HCT116 (cell line): ENCODE data around the gene UGT1A6.

Source experiments
- EZH2 ChIP-seq: fragments of 200-600 bp; sonication (generic); IDR thresholded peaks from 2 replicates; pipeline ENCODE4 v1.6.1; 2017; ENCODE audit warnings: antibody characterized with exemption, mixed run types
- EZH2phosphoT487 ChIP-seq: fragments of 200-600 bp; IDR thresholded peaks from 2 replicates; pipeline ENCODE4 v1.6.1; 2018; ENCODE audit warnings: antibody characterized with exemption, borderline replicate concordance
- FOSL1 ChIP-seq: IDR thresholded peaks from 2 replicates; pipeline ENCODE4 v1.6.1; 2012; ENCODE audit warnings: low read depth
- POLR2A ChIP-seq: IDR thresholded peaks from 2 replicates; pipeline ENCODE4 v1.7.0; 2011; ENCODE audit warnings: borderline replicate concordance; ENCODE audit not compliant: insufficient read depth, insufficient read length; ENCODE audit errors: extremely low read depth
- RAD21 ChIP-seq: IDR thresholded peaks from 2 replicates; pipeline ENCODE4 v1.6.1; 2012; ENCODE audit warnings: low read depth, mild to moderate bottlenecking
- SP1 ChIP-seq: IDR thresholded peaks from 2 replicates; pipeline ENCODE4 v1.6.1; 2012; ENCODE audit warnings: low read depth
- YY1 ChIP-seq: IDR thresholded peaks from 2 replicates; pipeline ENCODE4 v1.6.1; 2011; ENCODE audit warnings: low read length, low read depth, moderate library complexity, mild to moderate bottlenecking; ENCODE audit not compliant: insufficient replicate concordance; ENCODE audit errors: extremely low read depth
- ZFX ChIP-seq: fragments of 450-650 bp; IDR thresholded peaks from 2 replicates; pipeline ENCODE4 v1.6.1; 2017
- TF ChIP-seq, protein P1 (sequence below): IDR thresholded peaks from 2 replicates; pipeline ENCODE4 v1.6.1; 2012; ENCODE audit warnings: low read depth
- TF ChIP-seq, protein P2 (sequence below), 3 experiments: fragments of 200-600 bp in 1 of 3; sonication (generic) in 1 of 3; IDR thresholded peaks in 2 of 3; conservative IDR thresholded peaks in 1 of 3; 2 replicates each; pipeline ENCODE4 v1.5.1; 2012 to 2017; ENCODE audit warnings: low read depth in 2 of 3, low read length in 2 of 3, antibody characterized with exemption in 1 of 3, borderline replicate concordance in 1 of 3, control low read depth in 1 of 3, mild to moderate bottlenecking in 1 of 3, mixed read lengths in 1 of 3, mixed run types in 1 of 3, moderate library complexity in 1 of 3; ENCODE audit not compliant: insufficient read depth in 1 of 3
- TF ChIP-seq, protein P3 (sequence below): IDR thresholded peaks from 2 replicates; pipeline ENCODE4 v1.6.1; 2012
- TF ChIP-seq, protein P4 (sequence below): IDR thresholded peaks from 2 replicates; pipeline ENCODE4 v1.6.1; 2012
- TF ChIP-seq, protein P5 (sequence below): IDR thresholded peaks from 2 replicates; pipeline ENCODE4 v1.6.1; 2011; ENCODE audit warnings: mild to moderate bottlenecking, low read length, moderate library complexity; ENCODE audit not compliant: insufficient replicate concordance; ENCODE audit errors: extremely low read depth

DNA sequence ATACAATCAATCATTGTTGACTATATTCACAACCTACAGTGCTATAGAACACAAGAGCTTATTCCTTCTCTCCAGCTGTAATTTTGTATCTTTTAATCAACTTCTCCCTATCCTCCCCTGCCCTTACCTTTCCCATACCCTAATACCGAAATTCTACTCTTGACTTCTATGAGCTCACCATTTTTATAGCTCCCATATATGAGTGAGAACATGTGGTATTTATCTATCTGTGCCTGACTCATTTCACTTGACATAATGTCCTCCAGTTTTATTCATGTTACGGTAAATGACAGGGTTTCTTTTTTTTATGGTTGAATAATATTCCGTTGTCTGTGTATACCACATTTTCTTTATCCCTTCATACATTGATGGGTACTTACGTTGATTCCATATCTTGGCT, 88.1 kb downstream of the UGT1A6 start:
- TF ChIP-seq, protein P1, sequence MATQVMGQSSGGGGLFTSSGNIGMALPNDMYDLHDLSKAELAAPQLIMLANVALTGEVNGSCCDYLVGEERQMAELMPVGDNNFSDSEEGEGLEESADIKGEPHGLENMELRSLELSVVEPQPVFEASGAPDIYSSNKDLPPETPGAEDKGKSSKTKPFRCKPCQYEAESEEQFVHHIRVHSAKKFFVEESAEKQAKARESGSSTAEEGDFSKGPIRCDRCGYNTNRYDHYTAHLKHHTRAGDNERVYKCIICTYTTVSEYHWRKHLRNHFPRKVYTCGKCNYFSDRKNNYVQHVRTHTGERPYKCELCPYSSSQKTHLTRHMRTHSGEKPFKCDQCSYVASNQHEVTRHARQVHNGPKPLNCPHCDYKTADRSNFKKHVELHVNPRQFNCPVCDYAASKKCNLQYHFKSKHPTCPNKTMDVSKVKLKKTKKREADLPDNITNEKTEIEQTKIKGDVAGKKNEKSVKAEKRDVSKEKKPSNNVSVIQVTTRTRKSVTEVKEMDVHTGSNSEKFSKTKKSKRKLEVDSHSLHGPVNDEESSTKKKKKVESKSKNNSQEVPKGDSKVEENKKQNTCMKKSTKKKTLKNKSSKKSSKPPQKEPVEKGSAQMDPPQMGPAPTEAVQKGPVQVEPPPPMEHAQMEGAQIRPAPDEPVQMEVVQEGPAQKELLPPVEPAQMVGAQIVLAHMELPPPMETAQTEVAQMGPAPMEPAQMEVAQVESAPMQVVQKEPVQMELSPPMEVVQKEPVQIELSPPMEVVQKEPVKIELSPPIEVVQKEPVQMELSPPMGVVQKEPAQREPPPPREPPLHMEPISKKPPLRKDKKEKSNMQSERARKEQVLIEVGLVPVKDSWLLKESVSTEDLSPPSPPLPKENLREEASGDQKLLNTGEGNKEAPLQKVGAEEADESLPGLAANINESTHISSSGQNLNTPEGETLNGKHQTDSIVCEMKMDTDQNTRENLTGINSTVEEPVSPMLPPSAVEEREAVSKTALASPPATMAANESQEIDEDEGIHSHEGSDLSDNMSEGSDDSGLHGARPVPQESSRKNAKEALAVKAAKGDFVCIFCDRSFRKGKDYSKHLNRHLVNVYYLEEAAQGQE, result no peak
- TF ChIP-seq, protein P2, sequence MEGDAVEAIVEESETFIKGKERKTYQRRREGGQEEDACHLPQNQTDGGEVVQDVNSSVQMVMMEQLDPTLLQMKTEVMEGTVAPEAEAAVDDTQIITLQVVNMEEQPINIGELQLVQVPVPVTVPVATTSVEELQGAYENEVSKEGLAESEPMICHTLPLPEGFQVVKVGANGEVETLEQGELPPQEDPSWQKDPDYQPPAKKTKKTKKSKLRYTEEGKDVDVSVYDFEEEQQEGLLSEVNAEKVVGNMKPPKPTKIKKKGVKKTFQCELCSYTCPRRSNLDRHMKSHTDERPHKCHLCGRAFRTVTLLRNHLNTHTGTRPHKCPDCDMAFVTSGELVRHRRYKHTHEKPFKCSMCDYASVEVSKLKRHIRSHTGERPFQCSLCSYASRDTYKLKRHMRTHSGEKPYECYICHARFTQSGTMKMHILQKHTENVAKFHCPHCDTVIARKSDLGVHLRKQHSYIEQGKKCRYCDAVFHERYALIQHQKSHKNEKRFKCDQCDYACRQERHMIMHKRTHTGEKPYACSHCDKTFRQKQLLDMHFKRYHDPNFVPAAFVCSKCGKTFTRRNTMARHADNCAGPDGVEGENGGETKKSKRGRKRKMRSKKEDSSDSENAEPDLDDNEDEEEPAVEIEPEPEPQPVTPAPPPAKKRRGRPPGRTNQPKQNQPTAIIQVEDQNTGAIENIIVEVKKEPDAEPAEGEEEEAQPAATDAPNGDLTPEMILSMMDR (IDR thresholded peaks at IDR 0.05 in 2 of 3, conservative IDR thresholded peaks at IDR 0.05 in 1 of 3; ENCODE audit: borderline replicate concordance in 1 of 3, insufficient read depth in 1 of 3, low read depth in 2 of 3, low read length in 2 of 3), result no peak
- no peak for TF ChIP-seq POLR2A
- TF ChIP-seq SP1, result no peak
- TF ChIP-seq, protein P3, sequence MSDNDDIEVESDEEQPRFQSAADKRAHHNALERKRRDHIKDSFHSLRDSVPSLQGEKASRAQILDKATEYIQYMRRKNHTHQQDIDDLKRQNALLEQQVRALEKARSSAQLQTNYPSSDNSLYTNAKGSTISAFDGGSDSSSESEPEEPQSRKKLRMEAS, result no peak
- no peak for TF ChIP-seq EZH2
- TF ChIP-seq RAD21, result no peak
- TF ChIP-seq, protein P4, sequence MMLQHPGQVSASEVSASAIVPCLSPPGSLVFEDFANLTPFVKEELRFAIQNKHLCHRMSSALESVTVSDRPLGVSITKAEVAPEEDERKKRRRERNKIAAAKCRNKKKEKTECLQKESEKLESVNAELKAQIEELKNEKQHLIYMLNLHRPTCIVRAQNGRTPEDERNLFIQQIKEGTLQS, result no peak
- TF ChIP-seq YY1, result no peak
- TF ChIP-seq EZH2phosphoT487, result no peak
- TF ChIP-seq FOSL1, result no peak
- TF ChIP-seq, protein P5, sequence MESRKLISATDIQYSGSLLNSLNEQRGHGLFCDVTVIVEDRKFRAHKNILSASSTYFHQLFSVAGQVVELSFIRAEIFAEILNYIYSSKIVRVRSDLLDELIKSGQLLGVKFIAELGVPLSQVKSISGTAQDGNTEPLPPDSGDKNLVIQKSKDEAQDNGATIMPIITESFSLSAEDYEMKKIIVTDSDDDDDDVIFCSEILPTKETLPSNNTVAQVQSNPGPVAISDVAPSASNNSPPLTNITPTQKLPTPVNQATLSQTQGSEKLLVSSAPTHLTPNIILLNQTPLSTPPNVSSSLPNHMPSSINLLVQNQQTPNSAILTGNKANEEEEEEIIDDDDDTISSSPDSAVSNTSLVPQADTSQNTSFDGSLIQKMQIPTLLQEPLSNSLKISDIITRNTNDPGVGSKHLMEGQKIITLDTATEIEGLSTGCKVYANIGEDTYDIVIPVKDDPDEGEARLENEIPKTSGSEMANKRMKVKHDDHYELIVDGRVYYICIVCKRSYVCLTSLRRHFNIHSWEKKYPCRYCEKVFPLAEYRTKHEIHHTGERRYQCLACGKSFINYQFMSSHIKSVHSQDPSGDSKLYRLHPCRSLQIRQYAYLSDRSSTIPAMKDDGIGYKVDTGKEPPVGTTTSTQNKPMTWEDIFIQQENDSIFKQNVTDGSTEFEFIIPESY, result no peak
- no peak for TF ChIP-seq ZFX
